ENCODE measurements around the gene AAR2.

AAR2 gene

GRCh38 chr20:36218380-36219064 lies 17.8 kb upstream of the AAR2 start:
- no peak for DNase-seq (ENCODE audit: low spot score)

- no peak for DNase-seq (ENCODE audit: low spot score)
These were observed 16.5 kb upstream of the AAR2 start for GRCh38 chr20:36219671-36220220.

- DNase-seq (ENCODE audit: low spot score) = no peak
These were observed 10.6 kb upstream of the AAR2 start for GRCh38 chr20:36225666-36226065.

- DNase-seq (ENCODE audit: low spot score) = no peak
These were observed 7.5 kb upstream of the AAR2 start for GRCh38 chr20:36228770-36229169.

- DNase-seq (ENCODE audit: low spot score) = no peak
These were observed 6.3 kb upstream of the AAR2 start for GRCh38 chr20:36230019-36230418.

GRCh38 chr20:36231331-36231730 lies 4.9 kb upstream of the AAR2 start:
- DNase-seq (ENCODE audit: low spot score) = no peak

GRCh38 chr20:36234771-36235320 lies 1.4 kb upstream of the AAR2 start:
- DNase-seq (ENCODE audit: low spot score) = no peak

GRCh38 chr20:36236786-36237121 lies 476 bp downstream of the AAR2 start:
- no peak for DNase-seq (ENCODE audit: low spot score)

- no peak for DNase-seq (ENCODE audit: low spot score)
These were observed 1.2 kb downstream of the AAR2 start for GRCh38 chr20:36237477-36237876.

- no peak for DNase-seq (ENCODE audit: low spot score)
These were observed 1.9 kb downstream of the AAR2 start for GRCh38 chr20:36238153-36238552.

GRCh38 chr20:36238760-36239159 lies 2.5 kb downstream of the AAR2 start:
- no peak for DNase-seq (ENCODE audit: low spot score)

- no peak for DNase-seq (ENCODE audit: low spot score)
These were observed 3.8 kb downstream of the AAR2 start for GRCh38 chr20:36240076-36240475.

- DNase-seq (ENCODE audit: low spot score) = no peak
These were observed 5.4 kb downstream of the AAR2 start for GRCh38 chr20:36241678-36242077.

- no peak for DNase-seq (ENCODE audit: low spot score)
These were observed 7.4 kb downstream of the AAR2 start for GRCh38 chr20:36243726-36244125.

GRCh38 chr20:36246401-36246800 lies 10.1 kb downstream of the AAR2 start:
- no peak for DNase-seq (ENCODE audit: low spot score)

- DNase-seq (ENCODE audit: low spot score) = no peak
These were observed 12.6 kb downstream of the AAR2 start for GRCh38 chr20:36248836-36249235.

- DNase-seq (ENCODE audit: low spot score) = no peak
These were observed 13.2 kb downstream of the AAR2 start for GRCh38 chr20:36249450-36249849.

GRCh38 chr20:36251426-36251825 lies 15.1 kb downstream of the AAR2 start:
- DNase-seq (ENCODE audit: low spot score) = no peak

GRCh38 chr20:36252511-36252910 lies 16.2 kb downstream of the AAR2 start:
- no peak for DNase-seq (ENCODE audit: low spot score)

- no peak for DNase-seq (ENCODE audit: low spot score)
These were observed 16.8 kb downstream of the AAR2 start for GRCh38 chr20:36253036-36253435.

- no peak for DNase-seq (ENCODE audit: low spot score)
These were observed 17.8 kb downstream of the AAR2 start for GRCh38 chr20:36254076-36254475.

GRCh38 chr20:36255445-36255844 lies 19.2 kb downstream of the AAR2 start:
- DNase-seq (ENCODE audit: low spot score) = no peak

- DNase-seq (ENCODE audit: low spot score) = no peak
These were observed 23.1 kb downstream of the AAR2 start for GRCh38 chr20:36259177-36260061.

Data from CD4-positive, alpha-beta T cell treated with Interleukin-15 for 4 hours (primary cell).